Measurements from ENCODE around the gene AHCYL1. TPM values are rescaled to one million over a fixed set of nuclear protein-coding genes. Genes with fewer than 3 reads are reported as not detected.

AHCYL1 gene
- total and polyA plus RNA-seq, 2 of the 8 experiments (the other 6 are each of a cell fraction or from before 2014, with no cell fraction given) = 64.5 to 95.9 TPM

DNA sequence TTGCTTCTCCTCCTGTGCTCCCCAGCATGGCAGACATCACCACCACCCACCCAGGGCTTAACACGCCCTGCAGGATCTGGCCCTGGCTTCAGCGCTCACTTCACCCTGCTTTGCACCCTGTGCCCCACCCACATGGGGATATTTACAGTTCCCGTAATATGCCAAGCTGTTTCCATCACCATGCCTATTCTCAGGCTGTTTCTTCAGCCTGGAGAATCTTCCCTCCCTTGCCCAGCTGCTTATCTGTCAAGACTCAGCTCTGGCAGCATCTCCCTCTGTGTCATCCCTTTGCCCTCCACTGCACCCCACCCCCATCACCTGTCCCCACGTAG is 3.6 kb upstream of the AHCYL1 start:
- H2AFZ ChIP-seq (ENCODE audit: low read length) = no peak overlapping the region
- no peak overlapping the region for H3K4me3 ChIP-seq (ENCODE audit: extremely low read depth in 1 of 4, insufficient read depth in 2 of 4, low read depth in 3 of 4, low read length in 4 of 4)
- no peak overlapping the region for H3K56ac ChIP-seq (replicated peaks; ENCODE audit: insufficient read length, low read depth, low read length)
- no peak overlapping the region for H3K4ac ChIP-seq (replicated peaks; ENCODE audit: insufficient read length, low read depth, low read length)
- peaks cover 3 to 4% of the 10 kb centered on the region in 2 experiments for H4K20me1 ChIP-seq (replicated peaks in 1 of 2; ENCODE audit: control insufficient read depth in 1 of 2, insufficient read depth in 2 of 2, low read length in 2 of 2)
- H4K5ac ChIP-seq (ENCODE audit: insufficient read length, low read depth, low read length) = no peak overlapping the region
- H2BK12ac ChIP-seq (ENCODE audit: low read depth, low read length) = 0 out of 2 replicates have a peak overlapping the region, but pooled peaks have one; percentile 64
- no peaks in the 10 kb centered on the region for H3K9me3 ChIP-seq (ENCODE audit: insufficient read depth in 2 of 2, low read depth in 1 of 2, low read length in 1 of 2)
- H2AK5ac ChIP-seq (ENCODE audit: low read depth, low read length) = no peak overlapping the region
- H3K23ac ChIP-seq (ENCODE audit: insufficient read length) = no peak overlapping the region
- no peak overlapping the region for H2BK20ac ChIP-seq (ENCODE audit: low read length)
- H3K36me3 ChIP-seq (ENCODE audit: control insufficient read depth in 2 of 4, insufficient read depth in 4 of 4, low read length in 3 of 4) = no peaks in the 10 kb centered on the region
- no peak overlapping the region for H3K14ac ChIP-seq (ENCODE audit: insufficient read length)
- H4K91ac ChIP-seq (replicated peaks; ENCODE audit: insufficient read length, low read length) = no peak overlapping the region
- no peak overlapping the region for H3K4me2 ChIP-seq (ENCODE audit: insufficient read depth in 1 of 2, low read depth in 2 of 2, low read length in 2 of 2)
- H3K9ac ChIP-seq (replicated peaks in 1 of 4; ENCODE audit: extremely low read depth in 1 of 4, low read depth in 3 of 4, low read length in 3 of 4) = no peak overlapping the region
- no peak overlapping the region for H3K18ac ChIP-seq (ENCODE audit: extremely low read depth, low read length)
- H2BK15ac ChIP-seq (ENCODE audit: low read length) = no peak overlapping the region
- no peak overlapping the region for H4K8ac ChIP-seq (ENCODE audit: extremely low read depth, insufficient read depth, low read length)
- peaks cover 3 to 10% of the 10 kb centered on the region in 2 experiments; a peak in 3 of 4 replicates for H3K79me2 ChIP-seq (ENCODE audit: control insufficient read depth in 1 of 2, insufficient read depth in 2 of 2, low read length in 2 of 2)
- DNase-seq (ENCODE audit: low read depth in 1 of 2, low spot score in 2 of 2) (no peak), FAIRE-seq (no peak)
- no peaks in the 10 kb centered on the region for H3K79me1 ChIP-seq (ENCODE audit: low read depth, low read length)
- 73% methylated on average over 4 of the region's 4 CpGs; no CpG with 5 or more reads in 1 of the 2 experiments for WGBS, 2 experiments (ENCODE audit: extremely low coverage in 1 of 2, insufficient coverage in 1 of 2, insufficient read length in 1 of 2, insufficient replicate concordance in 2 of 2, low coverage in 1 of 2, low lambda C conversion rate in 2 of 2, missing lambda C conversion rate in 1 of 2)
- H3K27ac ChIP-seq (ENCODE audit: low read depth, low read length) = no peak overlapping the region
- POLR2A ChIA-PET (ENCODE audit: partially characterized antibody) = no interaction called here
- no peak for TF ChIP-seq JUN (IDR thresholded peaks at IDR 0.05; ENCODE audit: low read depth, low read length)
- no peak for TF ChIP-seq CBX5 (IDR thresholded peaks at IDR 0.05; ENCODE audit: low read depth, low read length)
- TF ChIP-seq RBBP5 (IDR thresholded peaks at IDR 0.05; ENCODE audit: borderline replicate concordance, low read depth, low read length) = no peak
- no peak for TF ChIP-seq SP2 (IDR thresholded peaks at IDR 0.05; ENCODE audit: low read length)
- no peak for TF ChIP-seq FOSL1 (IDR thresholded peaks at IDR 0.05; ENCODE audit: insufficient read depth, low read depth, low read length)
- TF ChIP-seq BRCA1 (IDR thresholded peaks at IDR 0.05; ENCODE audit: low read depth, low read length) = no peak
- no peak for TF ChIP-seq SUZ12 (IDR thresholded peaks at IDR 0.05; ENCODE audit: low read length)
- no peak for TF ChIP-seq EGR1 (IDR thresholded peaks at IDR 0.05; ENCODE audit: borderline replicate concordance, low read depth, low read length)
- no peak for TF ChIP-seq KDM5A (IDR thresholded peaks at IDR 0.05; ENCODE audit: low read length)
- no peak for TF ChIP-seq YY1 (IDR thresholded peaks at IDR 0.05; ENCODE audit: low read depth, low read length)
- TF ChIP-seq SIX5 (IDR thresholded peaks at IDR 0.05; ENCODE audit: low read depth, low read length) = no peak
- peaks cover 4 to 10% (median 7%) of the 10 kb centered on the region in 4 experiments; a peak in 6 of 7 replicates for H3K4me1 ChIP-seq (replicated peaks in 1 of 4; ENCODE audit: control insufficient read depth in 3 of 4, insufficient read depth in 4 of 4, low read length in 3 of 4)
- no peaks in the 10 kb centered on the region for H3K27me3 ChIP-seq (replicated peaks in 1 of 4; ENCODE audit: control insufficient read depth in 3 of 4, extremely low read depth in 1 of 4, insufficient read depth in 3 of 4, low read length in 3 of 4)
- peaks cover 4% of the 10 kb centered on the region; the same call in 1 of the 2 replicates for H3K23me2 ChIP-seq (ENCODE audit: low read depth, low read length)
- H2BK5ac ChIP-seq (ENCODE audit: low read depth, low read length) = no peak overlapping the region
- CTCF ChIA-PET (ENCODE audit: partially characterized antibody) = interaction anchor here (0.9 to 18.1 kb wide), 16 partner anchors 9 to 484 kb away, joined by 3 to 700 read pairs (median 5); no protein-coding TSS in a partner anchor
- H2BK120ac ChIP-seq (replicated peaks; ENCODE audit: low read depth, low read length) = no peak overlapping the region

Data from H1 (cell line).